ENCODE measurements around the gene NALCN.

The NALCN gene

DNA sequence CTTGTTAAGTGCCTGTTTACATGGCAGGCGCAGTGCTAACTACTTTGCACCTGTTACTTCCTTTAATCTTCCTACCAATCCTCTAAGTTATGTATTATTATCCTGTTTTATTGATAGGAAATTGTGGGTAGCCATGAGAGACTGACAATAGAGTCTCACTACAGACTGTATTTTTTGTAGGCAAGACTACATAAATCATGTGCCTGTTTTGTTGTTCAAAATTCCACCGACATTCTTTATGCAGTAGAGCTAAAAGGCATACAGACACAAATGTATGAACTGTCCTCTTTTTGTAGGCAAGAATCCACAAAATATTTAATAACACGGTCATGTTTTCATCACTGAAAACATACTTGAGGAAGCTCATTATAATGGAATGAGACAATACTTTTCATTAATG, 205.5 kb downstream of the NALCN start:
- DNase-seq (ENCODE audit: low read depth in 2 of 2, low spot score in 1 of 2) = no peak

DNA sequence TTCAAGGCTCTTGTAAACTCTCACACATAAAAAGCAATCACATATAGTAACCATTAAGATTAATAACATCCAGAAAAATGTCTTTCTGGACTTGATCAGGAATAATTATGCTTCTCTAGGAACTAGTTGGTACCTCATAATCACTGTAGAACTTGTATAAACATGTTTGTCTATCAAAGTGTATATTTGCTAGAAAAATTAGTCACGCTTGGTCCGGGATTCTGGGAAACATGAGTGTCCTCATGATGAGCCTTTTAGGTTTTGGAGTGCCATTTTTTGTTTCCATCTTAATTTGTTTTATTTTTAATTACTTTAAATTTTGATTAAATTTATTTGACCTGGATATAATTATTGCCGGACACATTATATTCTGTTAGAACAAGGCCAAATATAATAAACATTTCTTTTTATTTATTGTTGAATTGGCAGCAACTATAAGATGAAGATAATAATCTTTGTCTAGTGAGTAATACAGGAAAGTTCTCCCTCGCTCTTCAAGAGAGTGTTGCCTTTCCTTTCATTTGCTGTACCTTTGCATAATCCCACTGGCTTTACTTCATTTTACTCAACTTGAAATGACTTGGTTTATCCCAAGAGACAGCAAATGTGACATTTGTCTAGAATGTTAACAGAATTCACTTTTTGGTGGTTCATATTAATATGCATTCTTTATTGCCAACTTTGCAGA, 207.0 kb downstream of the NALCN start:
- DNase-seq (ENCODE audit: low read depth in 2 of 2, low spot score in 1 of 2) = no peak

DNA sequence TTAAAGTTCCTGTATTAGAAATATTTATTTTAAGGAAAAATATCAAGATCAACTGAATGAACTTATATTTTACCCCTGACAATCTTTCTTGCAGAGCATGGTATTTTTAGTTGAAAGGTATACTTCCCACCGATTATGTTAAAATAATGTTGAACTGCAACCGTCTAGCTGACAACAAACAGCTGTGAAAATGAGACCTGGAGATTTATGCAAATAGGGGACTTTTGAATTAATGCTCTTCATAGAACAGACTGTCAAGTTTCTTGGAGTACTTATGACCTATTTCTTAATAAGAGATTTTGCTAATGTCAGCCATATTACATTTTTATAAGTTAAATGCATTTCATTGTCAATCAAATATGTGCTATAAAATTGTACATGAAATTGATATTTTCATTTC, 210.9 kb downstream of the NALCN start:
- DNase-seq (ENCODE audit: low read depth in 2 of 2, low spot score in 1 of 2) = no peak

DNA sequence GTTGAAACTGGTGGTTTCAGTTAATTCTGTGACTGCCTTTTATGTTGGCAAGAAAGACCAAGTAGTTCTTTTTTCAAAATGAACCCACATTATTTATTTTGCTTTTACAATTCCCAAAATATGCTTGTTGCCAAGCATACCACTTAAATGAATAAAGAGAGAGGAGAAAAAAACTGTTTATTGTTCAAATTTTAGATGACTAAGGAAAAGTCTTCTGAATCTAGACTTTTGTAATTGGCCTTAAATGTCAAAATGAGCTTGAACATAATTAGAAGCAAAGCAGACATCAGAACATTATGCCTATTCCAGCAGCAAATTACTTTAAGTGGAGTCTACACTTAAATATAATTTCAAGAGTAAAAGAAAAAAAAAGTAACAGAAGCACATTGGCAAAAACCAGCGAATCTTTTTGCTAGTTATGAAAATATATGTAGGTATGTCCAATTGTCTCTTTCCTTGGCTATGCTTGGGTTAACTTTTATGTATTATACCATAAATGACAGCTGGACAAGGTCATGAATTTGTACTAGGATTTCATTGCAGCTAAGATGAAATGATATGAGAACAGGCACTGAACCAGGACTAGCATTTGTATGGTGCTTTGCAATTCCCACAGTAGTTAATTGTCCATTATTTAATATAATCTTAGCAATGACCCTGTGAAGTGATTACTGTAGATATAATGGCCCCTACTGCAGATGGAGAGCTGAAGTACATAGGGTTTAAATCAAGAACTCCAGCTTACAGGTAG, 211.9 kb downstream of the NALCN start:
- no peak for DNase-seq (ENCODE audit: low read depth in 2 of 2, low spot score in 1 of 2)

DNA sequence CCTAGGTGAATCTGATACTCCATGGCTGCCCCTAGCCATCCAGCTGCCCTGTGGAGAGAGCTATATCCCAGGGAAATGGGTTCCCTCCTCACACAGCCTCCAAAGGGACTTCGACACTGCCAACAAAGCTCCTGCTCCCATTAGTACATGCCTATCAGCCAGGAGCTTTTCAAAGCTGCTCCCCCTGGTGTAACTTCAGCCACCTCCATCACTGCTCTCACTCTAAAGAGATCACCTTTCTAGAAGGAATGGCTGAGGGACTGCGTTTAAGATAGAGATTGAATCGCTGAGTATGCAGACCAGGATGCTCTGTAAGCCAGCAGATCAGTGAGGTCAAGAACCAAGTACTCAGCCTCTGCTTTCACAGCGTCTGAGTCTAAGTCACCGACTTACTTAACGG, 213.7 kb downstream of the NALCN start:
- no peak for DNase-seq (ENCODE audit: low read depth in 2 of 2, low spot score in 1 of 2)

DNA sequence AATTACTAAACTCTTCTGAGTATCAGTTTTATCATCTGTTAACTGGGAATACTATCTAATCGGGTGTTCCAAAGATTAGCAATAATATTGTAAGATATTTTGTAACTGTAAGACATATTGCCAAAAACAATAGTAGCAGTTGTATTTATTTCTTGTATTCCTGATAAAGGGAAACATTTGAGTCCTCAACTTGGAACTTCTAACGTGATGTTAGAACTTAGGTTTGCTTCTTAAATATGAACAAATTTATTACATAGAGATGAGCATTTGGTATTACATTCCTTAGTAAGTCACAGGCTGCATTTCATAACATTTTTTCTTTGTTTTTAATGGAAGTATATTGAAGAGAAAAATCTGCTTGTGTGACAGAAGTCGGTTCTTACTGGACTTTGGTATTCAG, 225.3 kb downstream of the NALCN start:
- DNase-seq (ENCODE audit: low read depth in 2 of 2, low spot score in 1 of 2) = no peak

DNA sequence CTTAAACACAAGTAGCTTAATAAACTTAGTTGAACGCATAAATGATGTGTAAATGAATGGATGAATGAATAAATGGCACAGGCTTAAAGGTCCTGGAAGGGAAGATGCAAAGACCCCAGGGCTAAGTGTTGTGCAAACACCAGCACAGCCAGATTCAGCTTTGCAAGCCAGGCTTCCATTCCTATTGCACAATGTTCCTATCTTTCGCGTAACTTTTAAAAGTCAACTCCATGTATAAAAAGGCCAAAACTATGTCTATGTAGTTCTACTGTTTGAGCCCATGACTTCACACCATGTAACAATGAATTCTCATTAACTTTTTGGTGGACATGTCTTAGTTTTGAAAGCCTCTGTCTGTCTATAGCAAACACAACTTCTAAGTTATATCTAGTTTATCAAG, 226.0 kb downstream of the NALCN start:
- DNase-seq (ENCODE audit: low read depth in 2 of 2, low spot score in 1 of 2) = no peak

DNA sequence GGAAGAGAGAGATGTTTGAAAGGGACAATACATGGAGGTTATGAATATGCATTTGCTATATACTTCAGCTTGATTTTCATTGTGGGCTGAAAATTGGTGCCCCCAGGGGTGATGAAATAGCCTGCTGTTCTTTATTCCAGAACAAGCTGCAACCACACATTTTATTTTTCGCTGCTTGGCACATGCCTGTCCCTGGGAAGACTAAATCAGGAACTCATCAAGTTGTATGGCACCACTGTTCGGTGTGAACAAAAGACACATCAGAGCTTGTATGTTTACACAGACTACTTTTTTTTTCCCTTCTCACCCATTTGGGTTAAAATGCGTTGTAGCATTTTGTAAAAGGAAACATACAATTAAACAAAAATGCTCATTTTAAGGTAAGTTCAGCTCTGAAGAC, 230.7 kb downstream of the NALCN start:
- no peak for DNase-seq (ENCODE audit: low read depth in 2 of 2, low spot score in 1 of 2)

DNA sequence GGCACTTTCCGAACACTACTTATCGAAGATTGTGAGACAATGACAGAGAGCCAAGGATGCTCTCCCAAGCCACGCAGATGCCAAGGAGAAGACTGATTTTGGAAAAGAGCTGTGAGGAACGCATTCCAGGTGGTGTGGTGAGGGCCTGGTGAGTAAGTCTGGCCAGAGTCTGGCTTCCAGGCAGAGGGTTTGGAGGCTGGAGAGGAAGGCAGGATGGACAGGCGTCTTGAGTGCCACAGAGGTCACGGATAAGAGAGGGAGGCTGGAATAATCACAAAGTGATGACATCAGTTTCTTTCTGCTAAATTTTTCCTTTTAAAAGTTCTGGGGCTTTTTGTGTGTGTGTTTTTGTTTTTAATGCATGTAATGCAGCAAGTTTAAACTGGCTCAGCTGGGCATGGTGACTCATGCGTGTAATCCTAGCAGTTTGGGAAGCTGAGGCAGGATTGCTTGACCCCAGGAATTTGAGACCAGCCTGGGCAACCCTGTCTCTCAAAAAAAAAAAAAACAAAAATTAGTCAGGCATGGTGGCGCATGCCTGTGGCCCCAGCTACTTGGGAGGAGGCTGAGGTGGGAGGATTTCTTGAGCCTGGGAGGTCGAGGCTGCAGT, 235.1 kb downstream of the NALCN start:
- no peak for DNase-seq (ENCODE audit: low read depth in 2 of 2, low spot score in 1 of 2)

DNA sequence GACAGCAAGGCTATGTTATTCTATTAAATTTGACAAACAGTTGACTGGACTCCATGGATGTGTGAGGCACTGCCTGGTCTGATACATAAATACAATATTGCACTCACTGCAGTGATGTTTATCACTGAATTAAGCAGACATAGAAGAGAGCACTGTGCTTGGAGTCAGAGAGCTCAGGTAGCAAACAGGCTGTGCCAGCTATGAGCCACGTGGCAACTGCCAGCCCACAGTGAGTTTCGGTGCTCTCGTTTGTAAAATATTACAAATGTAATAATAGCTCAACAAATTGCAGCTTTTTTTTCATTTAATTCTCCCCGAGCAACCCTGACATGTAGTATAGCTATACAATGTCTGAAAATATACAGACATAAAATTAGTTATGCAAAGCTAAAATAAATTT, 237.3 kb downstream of the NALCN start:
- DNase-seq (ENCODE audit: low read depth in 2 of 2, low spot score in 1 of 2) = no peak

DNA sequence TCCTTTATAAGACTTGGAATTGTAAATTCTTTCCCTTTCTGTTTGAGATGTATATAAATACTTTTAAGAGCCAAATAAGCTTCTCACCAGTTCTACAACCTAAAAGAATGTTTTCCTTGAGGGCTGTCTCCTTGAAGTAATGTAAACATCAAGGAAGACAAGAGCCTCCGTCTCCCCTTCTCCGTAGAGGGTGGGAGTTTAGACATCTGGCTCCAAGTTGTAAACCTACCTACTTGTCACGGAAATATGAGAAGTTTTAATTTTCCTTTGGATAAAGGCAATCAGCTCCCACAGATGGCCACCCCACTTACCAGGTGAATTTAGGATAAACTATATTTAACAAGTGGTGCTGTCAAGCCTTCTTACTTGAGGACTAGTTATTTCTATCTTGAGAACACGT, 237.9 kb downstream of the NALCN start:
- no peak for DNase-seq (ENCODE audit: low read depth in 2 of 2, low spot score in 1 of 2)

DNA sequence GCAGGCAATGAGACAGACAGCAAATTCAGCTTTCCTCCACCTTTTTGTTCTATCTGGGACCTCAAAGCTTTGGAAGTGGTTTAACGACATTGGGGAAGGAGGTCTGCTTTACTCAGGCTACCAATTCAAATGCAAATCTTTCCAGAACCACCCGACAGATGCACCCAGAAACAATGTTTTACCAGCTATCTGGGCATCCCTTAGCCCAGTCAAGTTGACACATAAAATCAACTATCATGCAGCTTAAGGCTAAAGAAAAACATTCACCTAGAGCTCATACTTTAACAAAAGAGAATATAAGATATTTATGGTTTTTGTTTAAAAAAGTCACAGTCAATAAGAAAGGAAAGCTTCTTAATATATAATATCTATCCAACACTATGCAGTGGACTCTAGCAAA, 246.0 kb downstream of the NALCN start:
- no peak for DNase-seq (ENCODE audit: low read depth in 2 of 2, low spot score in 1 of 2)

DNA sequence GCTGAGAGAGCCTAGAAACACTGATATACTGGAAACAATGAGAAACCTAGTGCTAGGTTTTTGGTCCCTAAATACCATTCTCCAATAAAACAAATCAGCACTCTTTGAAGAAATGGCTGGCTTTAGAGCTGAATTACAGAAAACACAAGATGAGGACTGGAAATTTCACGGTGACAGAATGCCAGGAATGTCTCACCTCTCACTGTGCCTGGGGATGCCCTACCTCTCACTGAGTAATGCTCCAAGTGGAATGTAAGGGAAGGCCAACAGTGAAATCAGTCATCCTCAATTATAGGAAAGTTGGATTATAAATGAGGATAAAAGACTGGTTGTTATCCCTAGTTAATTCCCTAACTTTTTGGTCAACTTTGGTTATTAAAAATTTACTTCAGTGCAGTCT, 259.0 kb downstream of the NALCN start:
- DNase-seq (ENCODE audit: low read depth in 2 of 2, low spot score in 1 of 2) = no peak

DNA sequence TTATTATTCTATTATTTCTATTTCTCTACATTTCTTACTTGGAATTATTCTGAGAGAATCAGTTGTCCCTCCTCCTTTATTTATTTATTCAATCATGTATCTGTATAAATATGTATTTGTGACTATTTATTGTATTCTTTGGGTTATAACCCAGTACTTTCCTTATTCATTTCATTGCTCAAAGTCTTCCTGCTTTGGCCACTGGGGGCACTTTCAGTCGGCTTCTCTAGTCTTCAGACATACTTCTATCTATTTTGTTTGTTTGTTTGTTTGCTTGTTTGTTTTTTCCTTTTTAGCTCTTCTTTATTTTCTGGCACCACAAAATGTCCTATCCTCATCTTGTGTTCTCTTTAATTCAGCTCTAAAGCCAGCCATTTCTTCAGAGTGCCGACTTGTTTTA, 260.4 kb downstream of the NALCN start:
- no peak for DNase-seq (ENCODE audit: low read depth in 2 of 2, low spot score in 1 of 2)

DNA sequence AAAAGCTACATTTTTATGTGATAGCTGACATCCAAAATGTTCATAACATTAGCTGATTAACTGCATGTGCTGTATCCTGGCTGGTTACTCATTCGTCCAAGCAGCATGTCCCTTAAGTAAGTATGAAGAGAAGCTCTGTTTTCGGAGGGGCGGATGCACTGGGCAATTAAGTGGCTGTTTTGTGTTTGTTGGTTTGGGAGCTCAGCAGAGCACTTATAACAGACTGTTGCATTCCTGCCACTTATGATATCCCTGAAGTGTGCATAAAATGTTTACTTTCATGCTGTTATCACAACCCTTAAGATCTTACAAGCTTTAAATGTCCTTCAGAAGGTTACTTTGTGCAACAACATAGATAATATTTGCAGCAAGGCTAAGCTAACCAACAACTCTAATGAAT, 264.1 kb downstream of the NALCN start:
- no peak for DNase-seq (ENCODE audit: low read depth in 2 of 2, low spot score in 1 of 2)

DNA sequence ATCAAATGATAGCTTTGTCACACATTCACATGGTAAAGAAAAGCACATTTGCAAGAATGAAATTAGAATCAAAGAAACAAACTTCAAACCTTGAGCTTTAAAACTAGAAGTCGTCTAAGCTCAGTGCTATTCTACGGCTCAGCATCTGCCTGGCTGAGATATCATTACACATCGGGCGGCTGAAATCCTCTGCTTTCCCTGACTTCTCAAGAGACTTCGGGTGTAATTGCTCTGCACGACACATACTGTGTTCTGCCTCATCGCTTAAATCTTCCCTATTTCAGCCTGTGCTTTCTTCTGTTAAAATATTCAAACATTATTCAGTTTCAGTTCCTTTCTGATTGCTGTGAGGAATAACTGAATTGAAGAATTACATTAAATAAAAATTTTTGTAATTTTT, 265.3 kb downstream of the NALCN start:
- no peak for DNase-seq (ENCODE audit: low read depth in 2 of 2, low spot score in 1 of 2)

DNA sequence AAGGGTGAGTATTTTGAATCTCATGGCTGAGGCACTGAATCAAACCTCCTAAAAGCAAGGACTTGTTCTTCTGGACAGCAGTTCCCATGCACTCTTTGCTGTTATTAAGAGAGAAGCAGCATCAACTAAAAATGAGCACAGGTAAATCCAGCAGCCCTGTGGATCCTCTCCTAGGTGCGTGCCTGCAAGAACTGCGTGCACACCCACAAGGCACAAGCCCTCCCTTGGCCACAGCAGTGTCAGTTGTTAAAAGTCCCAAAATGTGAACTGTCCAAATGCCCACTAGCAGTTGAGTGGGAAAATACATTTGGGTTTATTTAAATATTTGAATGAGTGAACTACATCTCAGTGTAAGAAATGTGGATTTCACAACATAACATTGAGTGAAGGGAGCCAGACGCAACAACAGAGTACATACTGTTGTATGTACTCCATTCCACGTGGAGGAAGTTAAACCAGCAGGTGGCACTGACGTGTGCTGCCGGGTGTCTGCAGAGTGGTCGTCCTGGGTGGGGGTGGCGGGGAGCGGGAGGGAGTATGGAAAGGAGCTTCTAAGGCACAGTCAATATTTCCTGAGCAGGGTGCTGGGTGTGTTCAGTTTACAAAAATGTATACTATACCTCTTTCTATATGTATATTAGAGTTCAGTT, 266.4 kb downstream of the NALCN start:
- no peak for DNase-seq (ENCODE audit: low read depth in 2 of 2, low spot score in 1 of 2)

DNA sequence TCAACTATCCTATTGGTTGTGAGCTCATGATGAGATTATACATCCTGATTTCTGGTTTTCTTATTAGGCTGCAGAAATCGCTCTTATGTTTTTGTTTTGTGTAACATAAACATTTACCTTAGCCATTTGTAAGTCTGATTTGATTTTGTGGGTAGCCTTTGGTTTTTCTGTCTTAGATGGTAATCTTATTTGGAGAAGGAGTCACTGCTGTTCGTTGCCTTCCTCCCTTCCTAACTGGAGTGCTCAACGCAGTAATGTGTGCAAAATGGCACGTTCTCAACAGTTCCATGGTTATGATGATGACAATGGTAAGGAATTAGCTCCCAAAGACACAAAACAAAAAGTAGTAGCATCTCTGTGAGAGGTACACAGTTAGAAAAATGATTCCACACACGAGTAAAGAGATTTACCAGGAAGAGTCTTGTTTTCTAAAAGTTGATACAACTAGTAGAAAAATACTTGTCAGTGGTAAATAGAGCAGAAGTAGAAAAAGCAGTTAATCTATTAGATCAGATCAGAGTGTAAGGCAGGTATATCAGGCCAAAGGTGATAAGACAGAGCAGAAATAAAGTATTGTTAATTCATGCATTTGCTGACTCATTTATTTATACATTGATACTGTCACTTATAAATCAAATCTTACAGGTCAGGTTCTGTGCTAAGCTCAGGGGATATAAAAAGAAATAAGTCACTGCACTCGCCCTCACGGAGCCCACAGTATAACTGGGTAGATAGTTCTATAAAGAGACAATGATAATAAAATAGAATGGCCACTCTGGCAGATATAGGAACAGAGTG, 270.0 kb downstream of the NALCN start:
- DNase-seq (ENCODE audit: low read depth in 2 of 2, low spot score in 1 of 2) = no peak

DNA sequence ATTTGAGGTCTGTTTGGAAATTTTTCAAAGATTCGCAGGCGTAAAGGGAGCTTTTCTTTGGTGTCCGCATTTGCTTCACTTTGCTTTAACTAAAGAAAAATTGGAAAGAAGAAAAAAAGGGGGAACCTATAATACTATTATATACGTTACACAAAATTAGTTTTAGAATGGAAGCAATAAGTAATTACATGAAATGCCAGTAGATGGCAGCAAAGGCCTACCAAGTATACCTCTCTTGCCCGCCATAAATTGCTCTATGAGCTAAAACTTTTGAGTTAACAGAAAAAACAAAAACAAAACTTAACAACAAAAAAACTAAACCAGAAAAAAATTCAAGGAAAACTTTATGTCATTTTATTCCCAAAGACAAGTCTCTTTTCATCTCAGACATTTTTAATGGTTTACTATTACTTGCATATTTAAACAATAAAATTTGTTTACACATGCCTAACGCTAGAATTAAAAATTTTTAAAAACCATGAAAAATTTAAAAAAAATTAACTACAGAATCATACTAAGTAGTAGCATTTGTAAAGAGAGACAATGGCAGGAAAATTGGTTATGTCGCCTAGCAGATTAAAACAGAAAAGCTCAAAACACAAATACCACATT, 271.4 kb downstream of the NALCN start:
- no peak for DNase-seq (ENCODE audit: low read depth in 2 of 2, low spot score in 1 of 2)

DNA sequence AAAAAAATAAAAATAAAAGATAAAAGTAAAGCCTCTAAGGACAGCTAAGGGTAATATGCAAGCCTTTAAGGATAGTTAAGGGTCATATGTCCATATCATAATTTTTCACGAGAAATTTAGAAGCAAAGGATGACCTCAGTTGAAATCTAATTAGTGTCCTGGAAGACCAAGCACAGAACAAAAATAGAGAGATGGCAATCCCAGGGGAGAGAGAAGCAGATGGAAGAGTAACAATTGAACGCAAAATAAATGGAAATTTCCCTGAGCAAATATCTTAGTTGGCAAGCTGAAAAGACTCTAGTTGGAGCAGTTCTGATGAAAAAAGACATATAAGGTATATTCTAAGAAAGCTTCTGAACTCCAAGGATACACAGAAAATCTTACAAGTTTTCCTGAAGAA, 275.4 kb downstream of the NALCN start:
- no peak for DNase-seq (ENCODE audit: low read depth in 2 of 2, low spot score in 1 of 2)

Data from stimulated activated CD8-positive, alpha-beta memory T cell treated with anti-CD3 and anti-CD28 coated beads, Interleukin-4, amount 100 ng/mL, for 1 hour (primary cell).